ENCODE data around the gene MRM2.

MRM2 gene

DNA sequence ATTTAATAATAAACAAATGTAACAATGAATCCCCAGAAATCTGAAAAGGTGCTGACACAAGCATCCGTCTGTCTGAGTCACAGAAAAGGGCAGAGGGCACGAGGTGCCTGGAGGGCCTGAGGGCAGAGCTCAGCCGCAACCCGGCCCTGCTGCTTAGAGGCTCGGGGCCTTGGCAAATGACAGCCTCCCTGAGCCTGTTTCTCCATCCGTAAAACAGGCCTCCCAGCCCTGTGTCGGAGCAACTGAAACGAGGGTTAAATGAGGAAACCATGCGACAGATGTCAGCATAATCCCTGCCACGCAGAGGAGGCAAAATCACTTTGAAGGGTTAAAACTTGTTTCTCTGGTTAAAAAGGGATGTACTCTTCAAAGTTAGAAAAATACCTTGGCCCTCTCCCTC is 24.9 kb upstream of the MRM2 start:
- peak; percentile 23 for DNase-seq (ENCODE audit: low read depth)

- no peak for DNase-seq (ENCODE audit: low read depth)
Observed at GRCh38 chr7:2264158-2264557, 22.2 kb upstream of the MRM2 start.

DNA sequence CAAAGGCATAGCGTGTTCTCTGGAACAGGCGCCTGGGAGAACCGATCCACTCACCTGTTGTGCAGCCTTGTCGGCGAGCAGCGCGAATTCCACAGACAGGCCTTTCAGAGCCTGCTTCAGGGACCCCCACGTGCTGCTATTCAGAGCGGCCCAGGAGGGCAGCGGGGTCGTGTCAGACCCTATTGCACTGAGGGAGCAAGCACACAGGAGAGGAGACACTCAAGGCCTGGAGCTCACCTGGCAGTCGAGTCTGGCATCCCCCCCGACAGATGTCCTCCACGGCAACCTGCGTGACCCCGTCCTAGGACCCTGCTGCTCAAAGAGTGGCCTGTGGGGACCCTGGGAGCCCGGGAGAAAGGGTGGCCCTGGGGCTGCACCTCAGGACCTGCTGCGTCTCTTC is 21.2 kb upstream of the MRM2 start:
- DNase-seq (ENCODE audit: low read depth) = no peak

DNA sequence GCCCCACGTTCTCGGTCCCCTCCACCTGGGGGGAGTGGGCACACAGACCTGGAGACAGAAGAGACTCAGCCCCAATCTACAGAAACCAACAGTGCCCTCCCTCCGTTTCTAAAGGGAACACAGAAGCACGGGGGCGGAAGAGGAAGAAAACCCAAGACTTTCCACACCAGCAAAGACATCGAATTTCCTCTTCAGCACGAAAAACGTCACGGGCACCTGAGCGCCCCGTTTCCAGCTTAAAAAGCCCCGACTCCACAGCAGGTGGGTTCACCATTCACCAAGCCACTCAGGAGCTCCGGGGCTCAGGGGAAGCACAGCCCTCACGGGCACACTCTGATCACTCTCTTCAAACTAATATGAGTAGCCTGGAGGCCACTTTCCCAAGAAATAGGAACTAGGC is 19.6 kb upstream of the MRM2 start:
- no peak for DNase-seq (ENCODE audit: low read depth)

DNA sequence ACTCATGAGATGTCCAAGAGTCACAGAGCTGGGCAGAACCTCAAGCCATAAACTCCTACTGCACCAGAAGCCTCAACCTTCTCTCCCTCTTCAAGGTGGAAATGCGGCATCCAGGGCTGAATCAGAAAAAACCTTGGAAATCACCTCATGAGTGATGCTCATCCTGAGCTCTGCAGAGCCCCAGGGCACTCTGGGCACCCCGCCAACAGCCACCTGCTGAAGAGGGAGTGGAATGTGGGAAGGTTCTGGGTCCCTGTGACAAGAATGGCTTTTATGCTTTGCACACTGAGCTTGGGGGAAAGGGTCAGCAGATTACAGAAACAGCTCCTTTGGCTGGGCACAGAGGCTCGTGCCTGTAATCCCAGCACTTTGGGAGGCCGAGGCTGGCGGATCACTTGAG is 18.8 kb upstream of the MRM2 start:
- DNase-seq (ENCODE audit: low read depth) = no peak

DNA sequence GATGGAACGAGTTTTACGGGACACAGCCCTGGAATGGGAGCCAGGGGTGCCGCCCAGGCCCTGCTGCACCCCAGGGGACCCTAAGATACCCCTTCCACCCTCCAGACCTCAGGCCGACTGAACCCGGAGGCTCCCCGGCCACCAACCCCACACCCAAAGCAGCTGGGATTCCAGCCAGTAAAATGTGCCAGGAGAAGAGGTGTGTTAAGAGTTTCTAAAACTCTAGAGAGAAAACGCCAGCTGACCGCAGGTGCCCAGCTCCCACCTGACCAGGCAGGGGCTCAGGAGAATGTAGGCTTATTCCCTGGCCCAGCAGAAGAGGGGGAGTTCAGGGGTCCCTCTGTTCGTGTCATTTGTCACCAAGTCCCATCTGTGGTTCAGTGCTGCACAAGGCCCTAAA is 17.5 kb upstream of the MRM2 start:
- DNase-seq (ENCODE audit: low read depth) = no peak

- DNase-seq (ENCODE audit: low read depth) = no peak
Observed at GRCh38 chr7:2258661-2259365, 16.8 kb upstream of the MRM2 start.

- no peak for DNase-seq (ENCODE audit: low read depth)
Observed at GRCh38 chr7:2257651-2258050, 15.6 kb upstream of the MRM2 start.

GRCh38 chr7:2257046-2257551 is 15.1 kb upstream of the MRM2 start:
- DNase-seq (ENCODE audit: low read depth) = no peak

DNA sequence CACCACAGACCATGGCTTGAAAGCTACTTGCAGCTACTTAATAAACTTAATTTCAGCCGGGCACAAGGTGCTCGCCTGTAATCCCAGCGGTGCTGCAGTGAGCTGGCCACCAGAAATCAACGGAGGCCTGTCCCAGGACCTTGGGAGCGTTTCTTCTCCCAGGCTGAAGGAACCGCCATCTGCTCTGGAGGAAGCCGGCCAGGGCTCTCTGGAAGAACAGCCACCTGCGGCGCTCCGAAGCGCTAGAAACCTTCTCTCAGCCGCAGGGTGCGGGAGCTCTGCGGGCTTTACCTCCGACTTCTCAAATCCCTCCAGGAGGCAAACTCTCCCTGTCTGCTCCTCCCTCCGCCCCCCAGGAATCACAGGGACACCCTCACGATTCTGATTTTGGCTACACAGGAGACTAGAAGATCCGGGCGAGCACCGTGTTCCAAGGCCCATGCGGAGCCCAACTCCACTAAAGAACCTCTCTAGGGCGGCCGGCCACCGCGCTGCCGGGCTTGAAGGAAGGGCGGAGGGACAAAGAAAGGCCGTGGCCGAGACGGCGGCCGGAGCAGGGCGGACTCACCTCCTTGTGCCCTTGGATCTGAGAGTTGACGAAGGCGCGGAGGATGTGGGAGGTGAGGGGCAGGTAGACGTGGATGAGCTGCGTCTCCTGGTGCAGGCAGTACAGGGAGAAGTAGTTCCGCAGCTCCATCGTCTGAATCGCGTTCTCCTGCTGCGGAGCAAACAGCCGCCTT is 14.5 kb upstream of the MRM2 start:
- no peak for DNase-seq (ENCODE audit: low read depth)

- no peak for DNase-seq (ENCODE audit: low read depth)
Observed at GRCh38 chr7:2255145-2256139, 13.4 kb upstream of the MRM2 start.

GRCh38 chr7:2254429-2255144 is 12.6 kb upstream of the MRM2 start:
- no peak for DNase-seq (ENCODE audit: low read depth)

DNA sequence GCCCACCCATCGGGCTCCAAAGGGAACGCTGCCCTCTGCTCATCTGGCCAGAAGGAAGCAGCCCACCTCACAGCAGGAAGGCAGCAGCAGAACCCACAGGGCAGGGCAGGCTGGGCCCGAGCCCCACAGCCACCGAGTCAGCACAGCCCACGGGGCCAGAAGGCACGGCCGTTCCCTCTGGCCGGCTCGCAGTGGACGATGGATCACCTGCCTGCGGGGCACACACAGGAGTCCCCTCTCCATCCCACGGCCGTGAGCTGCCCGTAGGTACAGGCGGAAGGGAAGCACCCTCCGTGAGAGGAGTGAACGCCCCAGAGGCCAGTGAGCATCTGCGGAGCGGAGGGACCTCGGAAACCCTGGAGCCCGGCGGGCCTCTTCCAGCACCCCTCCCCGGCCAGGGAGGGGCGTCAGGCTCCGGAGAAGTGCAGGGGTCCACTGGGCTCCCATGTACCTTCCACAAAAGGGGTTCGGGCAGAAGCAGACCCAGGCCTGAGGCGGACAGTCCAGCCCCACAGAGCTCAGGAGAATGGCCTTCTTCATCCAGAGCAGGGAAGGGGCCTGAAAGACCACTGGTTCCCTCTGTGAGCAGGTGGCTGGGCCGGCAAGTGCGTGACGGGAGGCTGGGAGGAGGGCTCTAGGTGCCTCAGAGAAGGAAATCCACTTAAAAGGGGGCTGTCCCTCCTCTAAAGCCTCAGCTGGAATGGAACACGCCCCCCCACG is 11.7 kb upstream of the MRM2 start:
- DNase-seq (ENCODE audit: low read depth) = no peak

DNA sequence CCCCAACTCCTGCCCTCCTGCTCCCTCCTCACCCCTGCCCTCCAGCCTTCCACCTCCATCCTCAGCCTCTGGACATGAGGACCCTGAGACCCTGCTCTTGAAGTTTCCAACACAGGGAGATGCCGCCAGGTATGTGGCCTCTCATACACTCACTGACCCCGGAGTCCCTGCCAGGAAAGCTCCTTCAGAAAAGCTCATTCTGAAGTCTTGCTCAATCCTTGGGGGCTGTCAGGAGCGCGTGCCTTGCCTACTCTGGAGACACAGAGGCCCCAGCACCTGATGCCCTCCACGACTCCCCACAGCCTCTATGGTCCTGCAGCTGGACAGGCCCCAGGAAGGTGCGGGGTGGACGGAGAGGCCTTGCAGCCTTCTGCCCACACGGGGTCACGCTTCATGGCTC is 11.0 kb upstream of the MRM2 start:
- no peak for DNase-seq (ENCODE audit: low read depth)

DNA sequence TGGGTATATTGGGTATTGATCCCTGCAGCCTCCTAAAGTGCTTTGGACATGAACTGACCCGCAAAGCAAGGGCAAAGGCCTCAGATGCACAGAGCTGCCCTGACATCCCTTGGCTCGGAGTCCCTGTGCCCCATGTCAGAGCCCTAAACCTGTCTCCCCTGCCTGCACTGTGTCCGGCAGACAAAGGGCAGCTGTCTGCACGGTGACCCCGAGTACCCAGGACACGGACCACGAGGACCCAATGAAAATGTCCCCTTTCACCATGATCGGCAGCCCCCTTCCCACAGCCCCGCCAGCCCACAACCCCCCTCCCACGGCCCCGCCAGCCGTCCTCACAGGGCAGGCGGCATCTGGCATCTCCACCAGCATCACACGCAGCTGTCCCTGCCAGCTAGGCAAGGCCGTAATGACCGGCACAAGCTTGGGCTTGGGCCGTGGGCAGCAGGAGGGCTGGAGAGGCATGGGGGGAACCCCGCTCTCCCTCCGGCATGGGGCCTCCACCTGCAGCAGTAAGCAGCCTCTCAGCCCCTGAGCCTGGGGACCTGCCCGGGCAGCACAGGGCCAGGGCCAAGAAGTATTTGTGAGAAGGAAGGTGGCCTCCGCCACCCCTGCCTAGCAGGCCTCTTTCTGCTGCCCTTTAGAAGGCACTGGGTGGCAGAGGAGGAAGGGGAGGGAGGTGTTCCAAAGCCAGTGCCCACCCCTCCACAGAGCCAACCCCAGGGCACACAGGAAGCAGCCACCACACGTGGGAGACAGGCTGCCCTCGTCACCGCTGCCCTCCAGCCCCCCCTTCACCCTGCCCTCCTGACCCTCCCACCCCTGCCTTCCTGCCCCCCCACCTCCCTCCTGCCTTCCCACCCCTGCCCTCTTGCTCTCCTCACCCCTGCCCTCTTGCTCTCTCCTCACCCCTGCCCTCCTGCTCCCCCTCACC is 10.1 kb upstream of the MRM2 start:
- no peak for DNase-seq (ENCODE audit: low read depth)

DNA sequence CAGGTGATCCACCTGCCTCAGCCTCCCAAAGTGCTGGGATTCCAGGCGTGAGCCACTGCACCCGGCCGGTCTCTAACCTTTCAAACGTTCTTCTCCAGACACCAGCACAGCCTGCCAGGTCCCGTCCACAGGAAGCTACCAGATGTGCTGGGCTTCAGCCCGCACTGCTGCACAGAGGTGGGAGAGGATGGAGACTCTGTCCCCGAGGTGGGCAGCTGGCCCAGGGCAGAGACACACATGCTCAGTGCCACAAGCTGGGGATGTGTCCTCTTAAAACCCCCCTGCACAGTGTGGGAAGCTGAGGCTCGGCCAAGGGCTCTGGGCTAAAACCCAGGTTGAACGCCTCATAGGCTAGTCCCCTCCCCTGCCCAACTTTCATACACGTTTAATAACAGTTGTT is 9.4 kb upstream of the MRM2 start:
- no peak for DNase-seq (ENCODE audit: low read depth)

DNA sequence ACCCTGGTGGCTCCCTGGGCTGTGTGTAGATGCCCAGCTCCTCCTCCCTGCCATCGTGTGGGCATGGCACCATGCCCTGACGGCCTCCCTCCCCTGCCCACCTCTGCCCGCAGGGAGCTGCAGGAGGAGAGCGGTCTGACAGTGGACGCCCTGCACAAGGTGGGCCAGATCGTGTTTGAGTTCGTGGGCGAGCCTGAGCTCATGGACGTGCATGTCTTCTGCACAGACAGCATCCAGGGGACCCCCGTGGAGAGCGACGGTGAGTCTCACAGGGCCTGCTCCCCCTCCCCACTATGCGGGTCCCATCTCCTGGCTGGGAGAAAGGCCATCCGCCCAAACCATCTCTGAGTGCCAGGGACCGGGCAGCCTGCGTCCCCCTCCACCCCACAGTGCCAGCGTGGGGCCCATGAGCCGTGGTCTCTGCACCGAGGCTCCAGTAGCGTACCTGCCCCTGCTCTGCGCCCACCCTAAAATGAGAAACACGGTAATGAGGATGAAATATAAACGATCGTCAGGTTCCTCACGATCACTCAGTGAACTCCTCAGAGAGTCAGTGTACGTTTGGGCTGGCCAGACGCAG is 7.8 kb upstream of the MRM2 start:
- no peak for DNase-seq (ENCODE audit: low read depth)

DNA sequence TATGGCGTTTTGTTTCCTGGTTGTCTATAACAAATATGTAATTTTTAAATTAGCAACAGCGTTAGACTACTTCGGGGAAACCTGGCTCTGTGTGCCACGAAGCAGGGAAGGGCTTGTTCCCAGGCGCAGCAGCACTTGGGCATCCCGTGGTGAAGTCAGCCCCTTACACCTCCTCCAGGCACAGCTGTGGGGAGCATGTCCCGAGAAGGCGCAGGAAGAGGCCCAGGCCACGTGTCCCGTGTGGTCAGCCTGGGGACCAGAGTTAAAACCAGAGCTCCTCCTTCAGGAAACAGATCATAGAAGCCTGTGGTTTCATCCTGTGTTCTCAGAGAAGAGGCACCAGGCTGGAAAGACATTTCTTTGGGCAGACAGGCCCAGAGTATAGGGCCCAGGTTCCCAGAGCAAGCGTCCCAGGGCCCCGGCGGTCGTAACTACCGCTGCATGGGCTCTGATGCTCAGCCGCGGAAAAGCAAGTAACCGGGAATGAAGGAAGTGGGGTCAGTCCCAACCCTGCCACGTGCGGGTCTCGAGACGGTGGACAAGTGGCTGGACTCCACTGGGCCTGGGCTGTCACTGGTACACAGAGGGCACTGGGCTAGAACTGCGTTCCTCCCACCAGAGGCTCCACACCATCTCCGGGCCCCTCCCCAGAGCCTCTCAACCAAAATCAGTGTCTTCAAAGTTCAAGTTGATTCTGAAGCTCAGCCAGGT is 7.1 kb upstream of the MRM2 start:
- peak; percentile 94 for DNase-seq (ENCODE audit: low read depth)
